Measurements from ENCODE around the gene MYH9. TPM values are rescaled to one million over a fixed set of nuclear protein-coding genes. Genes with fewer than 3 reads are reported as not detected.

MYH9 gene
- polyA plus RNA-seq, 1 of the 3 experiments (the other 2 are of a cell fraction): 303 TPM

DNA sequence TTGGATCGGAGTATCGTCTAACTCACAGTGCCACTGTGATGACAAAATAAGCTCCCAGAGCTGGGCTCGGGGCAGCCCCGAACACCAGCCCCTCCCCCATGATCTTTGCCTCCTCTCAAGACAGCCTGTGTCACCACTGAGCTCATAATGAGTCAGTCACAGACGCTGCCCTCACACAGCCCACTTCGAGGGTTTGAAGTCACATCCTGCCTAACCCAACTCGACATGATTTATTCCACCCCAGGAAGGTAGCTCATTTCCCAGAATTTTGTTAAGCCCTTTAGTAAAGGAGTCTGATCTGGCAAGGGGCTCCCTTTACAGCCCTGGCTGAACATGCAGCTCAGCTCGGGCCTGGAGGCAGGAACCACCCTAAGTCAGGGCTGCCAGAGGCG lies 22.8 kb downstream of the MYH9 start (continued):
- no peak for TF ChIP-seq FOXJ3 (CRISPR knock-in tag; IDR thresholded peaks at IDR 0.05)
- TF ChIP-seq MXI1 (IDR thresholded peaks at IDR 0.05; ENCODE audit: low read depth, low read length): no peak
- peak; percentile 32; the same call in 1 of the 2 replicates for TF ChIP-seq SIN3A (IDR thresholded peaks at IDR 0.05; ENCODE audit: borderline replicate concordance, low read depth, low read length)
- no peak for TF ChIP-seq EZH2phosphoT487 (IDR thresholded peaks at IDR 0.05; ENCODE audit: borderline replicate concordance, low read depth)
- TF ChIP-seq RAD21 (IDR thresholded peaks at IDR 0.05; ENCODE audit: low read length): no peak
- no peak for TF ChIP-seq TAF1 (IDR thresholded peaks at IDR 0.05; ENCODE audit: borderline replicate concordance, low read depth, low read length)
- no peak for TF ChIP-seq RFX5 (IDR thresholded peaks at IDR 0.05; ENCODE audit: low read length)
- no peak for TF ChIP-seq CHD2 (IDR thresholded peaks at IDR 0.05; ENCODE audit: low read length, partially characterized antibody)
- TF ChIP-seq, protein P1, sequence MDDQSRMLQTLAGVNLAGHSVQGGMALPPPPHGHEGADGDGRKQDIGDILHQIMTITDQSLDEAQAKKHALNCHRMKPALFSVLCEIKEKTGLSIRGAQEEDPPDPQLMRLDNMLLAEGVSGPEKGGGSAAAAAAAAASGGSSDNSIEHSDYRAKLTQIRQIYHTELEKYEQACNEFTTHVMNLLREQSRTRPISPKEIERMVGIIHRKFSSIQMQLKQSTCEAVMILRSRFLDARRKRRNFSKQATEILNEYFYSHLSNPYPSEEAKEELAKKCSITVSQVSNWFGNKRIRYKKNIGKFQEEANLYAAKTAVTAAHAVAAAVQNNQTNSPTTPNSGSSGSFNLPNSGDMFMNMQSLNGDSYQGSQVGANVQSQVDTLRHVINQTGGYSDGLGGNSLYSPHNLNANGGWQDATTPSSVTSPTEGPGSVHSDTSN (IDR thresholded peaks at IDR 0.05): peak; percentile 97

DNA sequence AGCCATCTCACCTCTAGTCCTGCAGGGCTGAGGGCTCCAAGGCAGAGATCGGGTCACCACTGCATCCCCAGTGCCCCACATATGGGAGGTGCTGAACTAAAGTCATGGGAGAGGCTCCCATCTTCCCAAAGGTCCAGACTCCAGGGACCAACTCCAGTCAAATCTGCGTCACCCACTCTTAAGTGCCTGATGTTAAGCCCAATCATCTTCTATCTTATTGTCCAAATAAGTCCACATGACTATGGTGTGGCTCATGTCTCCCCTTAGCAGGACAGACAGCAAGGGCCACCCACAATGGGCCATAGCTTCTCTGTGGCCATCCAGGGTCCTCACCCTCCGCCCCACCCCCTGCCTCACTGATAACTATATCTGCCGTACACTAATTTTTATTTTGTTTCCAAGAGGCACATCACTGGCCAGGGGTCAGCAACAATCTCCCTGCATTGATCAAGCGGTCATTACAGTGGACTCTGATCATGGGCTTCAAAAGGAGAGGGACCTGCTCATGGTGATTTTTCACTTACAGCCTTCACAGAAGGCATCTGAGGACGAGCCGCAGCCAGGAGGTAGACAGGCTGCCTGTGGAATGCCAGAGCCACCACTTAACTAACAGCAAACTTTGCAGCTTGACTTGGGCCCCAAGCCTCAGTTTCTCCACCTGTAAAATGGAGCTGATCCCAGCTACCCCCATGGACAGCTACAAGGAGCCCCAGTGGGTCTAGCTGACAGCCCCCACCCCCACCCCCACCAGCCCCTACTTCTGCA lies 23.3 kb downstream of the MYH9 start:
- Histone ChIP-seq H3K27me3 (ENCODE audit: insufficient read depth) (no peaks in the 10 kb centered on the region), H3F3A (replicated peaks; ENCODE audit: insufficient read depth) (peaks cover 54% of the 10 kb centered on the region), H3K9me3 (no peaks in the 10 kb centered on the region), H3K27ac (ENCODE audit: low read depth in 2 of 2, low read length in 1 of 2) (peak overlapping the region in 1 of 2 experiments; percentile 84; a peak in 2 of 4 replicates), H3K79me2 (ENCODE audit: insufficient read depth) (peaks cover 100% of the 10 kb centered on the region), H4K20me1 (ENCODE audit: insufficient read depth) (peaks cover 99% of the 10 kb centered on the region), H3K4me3 (ENCODE audit: low read depth in 2 of 2, low read length in 1 of 2) (no peak overlapping the region), H3K36me3 (replicated peaks in 1 of 2; ENCODE audit: control insufficient read depth in 1 of 2, insufficient read depth in 2 of 2, low read length in 1 of 2) (peaks cover 5 to 6% of the 10 kb centered on the region in 2 experiments), H3K4me2 (peak overlapping the region; percentile 76), H3K4me1 (ENCODE audit: control insufficient read depth in 1 of 2, insufficient read depth in 2 of 2, low read depth in 1 of 2, low read length in 1 of 2) (peaks cover 59 to 86% of the 10 kb centered on the region in 2 experiments), H3K9me2 (no peaks in the 10 kb centered on the region), H2AFZ (ENCODE audit: low read depth) (no peak overlapping the region), H3K9ac (peak overlapping the region; percentile 37; the same call in 1 of the 2 replicates)
- ChIA-PET POLR2A (no interaction called here), CTCF (interaction anchor here (1.0 to 1.5 kb wide), 6 partner anchors 12 to 106 kb away, joined by 3 to 5 read pairs (median 4); no protein-coding TSS in a partner anchor)
- WGBS (ENCODE audit: low lambda C conversion rate): 67% methylated on average over 6 of the region's 7 CpGs
- no peak for DNase-seq
- TF ChIP-seq, protein P2, sequence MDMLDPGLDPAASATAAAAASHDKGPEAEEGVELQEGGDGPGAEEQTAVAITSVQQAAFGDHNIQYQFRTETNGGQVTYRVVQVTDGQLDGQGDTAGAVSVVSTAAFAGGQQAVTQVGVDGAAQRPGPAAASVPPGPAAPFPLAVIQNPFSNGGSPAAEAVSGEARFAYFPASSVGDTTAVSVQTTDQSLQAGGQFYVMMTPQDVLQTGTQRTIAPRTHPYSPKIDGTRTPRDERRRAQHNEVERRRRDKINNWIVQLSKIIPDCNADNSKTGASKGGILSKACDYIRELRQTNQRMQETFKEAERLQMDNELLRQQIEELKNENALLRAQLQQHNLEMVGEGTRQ (IDR thresholded peaks at IDR 0.05; ENCODE audit: borderline replicate concordance, low read depth, low read length): no peak
- TF ChIP-seq FOXM1 (IDR thresholded peaks at IDR 0.05; ENCODE audit: low read depth) (no peak), EZH2phosphoT487 (IDR thresholded peaks at IDR 0.05; ENCODE audit: borderline replicate concordance, low read depth) (no peak), RFX5 (IDR thresholded peaks at IDR 0.05; ENCODE audit: low read length) (no peak), SMC3 (IDR thresholded peaks at IDR 0.05; ENCODE audit: low read depth, low read length) (no peak)
- TF ChIP-seq, protein P3, sequence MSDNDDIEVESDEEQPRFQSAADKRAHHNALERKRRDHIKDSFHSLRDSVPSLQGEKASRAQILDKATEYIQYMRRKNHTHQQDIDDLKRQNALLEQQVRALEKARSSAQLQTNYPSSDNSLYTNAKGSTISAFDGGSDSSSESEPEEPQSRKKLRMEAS (IDR thresholded peaks at IDR 0.05; ENCODE audit: low read depth): no peak
- TF ChIP-seq, protein P4, sequence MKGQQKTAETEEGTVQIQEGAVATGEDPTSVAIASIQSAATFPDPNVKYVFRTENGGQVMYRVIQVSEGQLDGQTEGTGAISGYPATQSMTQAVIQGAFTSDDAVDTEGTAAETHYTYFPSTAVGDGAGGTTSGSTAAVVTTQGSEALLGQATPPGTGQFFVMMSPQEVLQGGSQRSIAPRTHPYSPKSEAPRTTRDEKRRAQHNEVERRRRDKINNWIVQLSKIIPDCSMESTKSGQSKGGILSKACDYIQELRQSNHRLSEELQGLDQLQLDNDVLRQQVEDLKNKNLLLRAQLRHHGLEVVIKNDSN (IDR thresholded peaks at IDR 0.05; ENCODE audit: borderline replicate concordance, low read depth): no peak

Measured in SK-N-SH (cell line).